HG02642 (cell line): ENCODE measurements around the gene THSD7A.

Experiments used
- ATAC-seq: cut with Tn5 transposase; IDR thresholded peaks from one replicate; pipeline ENCODE4 v1.9.1; 2021; ENCODE audit warnings: mild to moderate bottlenecking; ENCODE audit not compliant: unreplicated experiment, poor library complexity

The THSD7A gene

DNA sequence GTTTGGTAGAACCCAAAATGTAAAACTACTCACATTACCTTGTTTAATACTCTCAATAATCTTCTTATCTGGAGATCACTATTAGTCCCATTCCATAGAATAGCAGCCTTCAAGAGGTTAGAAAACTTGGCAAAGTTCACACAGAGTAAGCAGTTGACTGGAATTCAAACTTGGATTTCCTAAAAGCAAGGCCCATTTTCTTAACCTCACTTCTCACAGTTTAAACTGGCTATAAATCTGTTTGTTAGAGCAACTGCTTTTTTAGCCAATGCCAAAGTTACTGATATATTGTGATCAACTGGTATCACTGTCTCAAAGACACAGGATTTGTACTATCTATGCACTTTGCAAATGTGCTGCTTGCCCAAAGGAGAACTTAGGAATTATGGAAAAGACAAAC is 230.2 kb downstream of the THSD7A start:
- ATAC-seq, result no peak

DNA sequence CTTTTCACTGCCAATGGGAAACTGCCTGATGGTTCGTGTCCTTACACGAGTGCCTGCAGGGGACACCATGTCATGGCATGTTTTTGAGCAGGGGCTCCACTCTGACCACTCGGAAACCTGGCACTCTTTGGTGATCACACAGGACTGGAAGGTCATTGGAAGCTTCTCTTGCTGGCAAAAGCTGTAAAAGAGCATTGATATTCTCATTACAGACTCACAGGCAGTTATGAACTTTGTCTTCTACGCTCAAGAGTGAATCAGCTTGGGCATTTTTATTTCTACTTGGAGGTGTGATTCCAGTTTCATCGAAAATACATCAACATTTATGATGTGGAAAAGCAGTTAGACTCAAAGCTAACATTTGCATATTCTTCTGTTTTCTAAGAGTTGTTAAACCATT is 238.7 kb downstream of the THSD7A start:
- no peak for ATAC-seq

DNA sequence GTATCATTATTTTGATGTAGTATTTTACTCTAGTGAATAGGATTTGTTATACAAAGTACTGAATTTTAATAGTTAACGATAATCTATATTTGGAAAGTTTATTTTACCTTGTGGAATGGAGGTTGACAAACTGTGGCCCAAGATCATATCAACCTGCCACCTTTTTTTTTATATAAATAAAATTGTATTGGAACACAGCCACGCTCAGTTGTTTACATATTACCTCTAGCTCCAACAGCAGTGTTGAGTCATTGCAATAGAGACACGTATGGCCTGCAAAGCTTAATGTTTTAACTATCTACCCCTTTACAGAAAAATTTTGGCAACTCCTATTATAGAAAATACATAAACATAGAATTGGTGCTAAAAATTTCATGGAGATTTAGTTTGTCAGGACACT is 239.3 kb downstream of the THSD7A start:
- ATAC-seq, result no peak

DNA sequence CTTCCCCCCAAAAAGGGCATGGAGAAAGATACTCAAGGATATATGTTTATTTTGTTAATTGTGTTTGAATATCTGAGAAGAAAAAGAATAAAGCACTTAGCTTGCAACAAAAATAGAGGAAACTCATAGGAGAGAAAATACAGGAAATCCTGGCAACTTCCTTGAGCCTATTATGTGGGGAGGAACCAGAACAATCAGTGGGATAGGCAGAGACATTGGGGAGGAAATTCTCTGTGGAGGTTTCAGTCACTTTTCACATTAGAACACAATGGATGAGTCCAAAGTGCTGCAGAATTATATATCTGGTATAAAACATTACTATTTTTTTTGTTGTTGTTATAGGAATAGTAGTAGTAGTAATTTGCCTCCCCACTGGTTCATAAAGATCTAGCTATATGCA is 240.1 kb downstream of the THSD7A start:
- ATAC-seq, result no peak

DNA sequence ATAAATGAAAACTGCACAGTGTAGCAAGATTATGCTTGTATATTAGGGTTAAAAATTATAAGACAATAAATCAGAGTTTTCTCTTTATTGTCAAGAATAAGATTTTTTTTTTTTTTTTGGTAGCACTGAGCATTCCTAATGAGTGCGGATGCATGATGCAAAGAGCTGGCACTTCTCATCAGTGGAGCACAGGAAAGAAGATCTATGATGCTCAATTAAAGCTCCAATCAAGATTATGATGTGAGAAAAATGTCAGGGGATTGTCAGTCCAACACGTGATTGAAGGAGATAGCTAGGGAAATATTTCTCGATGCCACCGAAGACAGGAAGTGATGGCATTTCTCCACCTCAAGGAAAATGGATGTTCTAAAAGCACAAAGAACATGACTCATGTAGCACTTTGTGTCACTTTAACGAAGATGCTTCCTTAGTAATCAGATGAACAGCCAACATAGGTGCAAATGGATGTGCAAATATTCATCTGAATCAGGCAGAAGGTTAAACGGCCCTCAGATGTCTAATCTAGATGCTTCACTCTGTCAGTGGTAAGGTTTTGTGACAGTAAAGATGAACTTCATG is 240.9 kb downstream of the THSD7A start:
- ATAC-seq, result no peak

DNA sequence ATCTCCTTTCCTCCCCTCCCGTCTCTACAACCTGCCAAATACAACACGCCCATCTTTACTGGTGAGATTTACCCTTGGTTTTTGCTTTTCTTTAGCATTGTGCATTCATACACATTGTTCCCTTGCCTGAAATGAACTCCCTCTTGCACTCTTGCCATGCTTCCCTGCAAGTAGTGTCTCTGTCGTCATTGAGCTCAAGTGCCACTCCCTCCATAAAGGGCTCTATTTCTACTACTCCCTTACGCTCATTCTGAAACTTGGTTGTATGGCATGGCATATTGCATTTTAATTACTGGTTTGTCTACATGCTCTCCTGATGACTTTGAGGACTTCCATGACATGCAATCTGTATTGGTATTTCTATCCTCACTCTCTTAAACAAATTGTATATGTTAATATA is 242.7 kb downstream of the THSD7A start:
- no peak for ATAC-seq

DNA sequence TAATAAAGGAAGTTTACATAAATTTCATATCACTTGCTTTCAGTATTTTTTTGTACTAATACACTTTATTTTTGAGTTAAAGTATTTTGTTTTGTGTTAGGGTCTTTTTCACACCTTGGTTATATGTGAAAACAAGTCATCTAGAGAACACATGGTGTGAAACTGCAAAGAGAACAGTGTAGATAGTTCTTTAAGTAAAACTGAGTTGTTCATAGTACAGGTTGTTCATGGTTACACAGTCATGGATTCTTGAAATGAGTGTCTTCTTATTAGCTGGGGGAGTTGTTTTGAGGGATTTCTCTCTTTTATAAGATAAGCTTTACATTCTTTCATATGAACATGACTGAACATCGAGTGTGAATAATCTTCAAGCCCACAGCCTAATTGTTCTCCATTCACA is 244.2 kb downstream of the THSD7A start:
- no peak for ATAC-seq

DNA sequence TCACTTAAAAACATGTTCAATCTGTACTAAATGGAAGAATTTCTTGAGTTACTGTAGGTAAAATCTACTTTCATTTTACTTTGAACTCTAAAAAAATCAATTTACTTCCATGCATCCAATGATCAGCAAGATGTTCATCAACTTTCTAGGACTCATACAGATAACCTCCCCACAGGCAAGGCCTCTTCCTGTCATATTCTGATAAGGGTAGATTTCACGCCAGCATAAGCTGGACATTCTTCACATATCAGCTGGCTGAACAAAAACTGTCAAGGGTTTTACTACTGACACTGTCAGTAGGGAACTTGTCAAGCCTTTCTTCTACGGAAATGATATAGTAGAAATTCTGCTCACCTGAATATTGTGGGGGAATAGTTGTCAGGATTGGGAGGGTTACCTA is 244.9 kb downstream of the THSD7A start:
- no peak for ATAC-seq

DNA sequence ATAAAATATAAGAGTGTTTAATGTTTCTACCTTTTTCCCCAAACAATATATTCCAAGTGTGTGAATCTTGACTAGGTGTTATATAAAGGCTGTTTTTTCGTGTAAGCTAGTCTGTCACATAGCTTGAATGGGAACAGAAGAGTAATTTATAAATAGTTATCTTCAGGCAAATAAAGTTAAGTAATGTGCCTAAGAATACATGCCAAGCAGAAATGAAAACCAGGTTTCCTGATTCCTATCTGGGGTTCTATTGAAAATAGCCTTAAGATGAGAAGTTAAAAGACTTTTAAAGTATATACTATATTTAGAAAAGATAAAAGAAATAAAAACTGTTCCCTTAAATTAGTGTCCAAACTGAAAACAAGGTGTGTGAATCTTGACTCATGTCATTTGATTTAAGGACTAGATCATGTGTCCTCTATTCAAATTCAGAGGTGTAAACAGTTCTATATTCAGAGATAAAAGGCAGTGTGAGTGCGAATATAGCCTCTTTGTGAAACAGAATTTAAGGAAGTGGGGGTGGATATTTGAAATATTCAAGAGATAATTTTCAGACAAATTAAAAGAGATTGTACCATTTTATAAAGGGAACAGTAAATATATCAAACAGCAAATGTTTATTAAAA is 247.5 kb downstream of the THSD7A start:
- no peak for ATAC-seq

DNA sequence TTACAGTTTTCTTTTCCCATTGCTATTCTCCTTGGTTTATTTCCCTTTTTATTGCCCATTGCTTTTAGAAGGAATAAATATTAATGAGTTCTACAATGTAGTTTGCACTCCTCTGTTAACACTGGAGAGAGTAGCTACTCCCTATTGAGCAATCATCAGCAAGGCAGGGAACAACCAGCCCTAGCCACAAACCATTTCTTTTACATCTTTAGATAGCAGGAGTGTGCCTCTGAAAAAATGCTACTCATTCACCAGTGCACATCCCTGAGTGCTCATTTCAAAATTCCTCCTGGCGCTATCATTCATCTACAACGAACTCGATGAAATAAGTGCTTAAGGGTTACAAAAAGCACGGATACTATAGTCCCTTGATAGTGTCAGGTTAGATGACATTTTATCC is 252.9 kb downstream of the THSD7A start:
- ATAC-seq, result no peak

DNA sequence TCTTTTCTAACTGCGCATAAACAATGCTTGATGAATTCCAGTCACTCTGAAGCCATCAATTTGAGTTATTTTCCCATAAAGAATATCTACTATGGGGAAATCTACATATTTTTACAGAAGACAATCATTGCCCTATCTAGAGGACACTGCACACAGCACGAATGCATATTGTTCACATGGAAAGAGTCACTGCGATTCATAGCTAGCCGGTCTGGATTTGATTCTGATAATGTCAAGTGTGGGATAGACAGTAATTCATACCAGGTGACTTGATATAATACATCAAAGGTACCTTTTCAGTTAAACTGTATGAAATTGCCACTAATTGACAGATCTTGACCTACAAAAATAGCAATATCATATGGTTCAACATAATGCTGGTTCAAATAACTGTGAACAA is 255.7 kb downstream of the THSD7A start:
- ATAC-seq, result no peak

DNA sequence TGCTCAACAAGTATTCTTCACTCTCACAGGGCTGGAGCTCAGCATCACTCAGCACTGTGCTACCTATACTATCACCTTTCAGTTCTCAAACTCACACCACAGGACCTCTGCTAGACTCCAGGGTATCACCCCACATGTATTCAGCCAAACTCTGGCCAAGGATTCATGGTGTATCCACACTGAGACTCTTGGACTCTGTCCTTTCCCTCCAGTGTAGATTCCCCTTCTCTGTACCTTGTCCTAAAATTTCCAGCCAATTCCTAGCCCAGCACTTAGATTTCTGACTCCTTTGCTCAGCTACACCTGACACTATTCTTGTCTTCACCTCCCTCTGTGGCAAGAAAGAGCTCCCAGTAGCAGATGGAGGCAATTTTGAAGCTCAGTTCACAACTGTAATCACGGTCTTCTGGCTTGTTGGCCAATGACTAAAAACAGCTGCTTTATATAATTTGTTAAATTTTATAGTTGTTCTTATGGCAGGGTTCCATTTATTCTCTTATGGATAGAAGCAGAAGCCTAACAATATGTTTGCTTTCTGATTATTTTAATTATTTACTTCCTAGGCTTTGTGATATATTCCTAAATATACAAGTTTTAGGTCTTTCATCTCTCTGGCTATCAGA is 258.8 kb downstream of the THSD7A start:
- ATAC-seq, result no peak

DNA sequence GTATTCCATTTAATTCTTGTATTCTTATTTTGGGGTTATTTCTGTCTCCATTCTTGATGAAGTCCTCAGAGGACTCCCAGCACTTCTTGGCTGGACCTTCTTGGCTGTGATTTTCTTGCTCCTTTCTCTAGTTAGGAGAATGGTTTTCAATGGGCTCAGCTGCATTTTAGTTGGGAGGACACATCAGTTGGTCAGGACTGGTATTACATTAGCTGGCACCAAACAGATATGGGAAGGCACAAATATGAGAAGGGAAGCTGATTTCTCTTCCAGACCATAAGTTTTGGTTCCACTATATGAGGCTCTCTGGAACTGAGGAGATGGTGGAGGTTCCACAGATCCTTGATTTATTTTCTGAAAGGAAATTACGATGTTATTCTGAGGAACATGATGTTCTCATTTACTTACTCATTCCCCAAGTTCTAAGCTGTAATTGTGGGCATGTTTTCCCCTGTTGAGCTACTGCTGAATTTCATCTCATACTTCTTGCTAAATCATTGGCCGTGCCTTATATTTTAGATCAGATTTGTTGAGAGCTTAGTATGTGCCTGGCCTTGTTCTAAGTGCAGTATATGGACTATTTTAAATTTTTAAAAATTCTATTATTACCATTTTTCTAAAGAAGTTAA is 261.0 kb downstream of the THSD7A start:
- no peak for ATAC-seq

DNA sequence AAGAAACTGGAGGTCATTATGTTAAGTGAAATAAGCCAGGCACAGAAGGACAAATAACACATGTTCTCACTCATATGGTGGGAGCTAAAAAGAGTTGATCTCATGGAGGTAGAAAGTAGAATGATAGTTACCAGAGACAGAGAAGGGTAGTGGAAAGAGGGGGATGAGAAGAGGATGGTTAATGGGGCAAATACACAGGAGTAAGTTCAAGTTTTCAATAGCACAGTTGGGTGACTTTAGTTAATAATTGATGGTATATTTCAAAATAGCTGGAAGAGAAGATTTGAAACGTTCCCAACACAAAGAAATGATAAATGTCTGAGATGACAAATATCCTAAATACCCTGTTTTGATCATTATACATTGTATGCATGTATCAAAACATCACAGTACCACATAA is 261.8 kb downstream of the THSD7A start:
- no peak for ATAC-seq

DNA sequence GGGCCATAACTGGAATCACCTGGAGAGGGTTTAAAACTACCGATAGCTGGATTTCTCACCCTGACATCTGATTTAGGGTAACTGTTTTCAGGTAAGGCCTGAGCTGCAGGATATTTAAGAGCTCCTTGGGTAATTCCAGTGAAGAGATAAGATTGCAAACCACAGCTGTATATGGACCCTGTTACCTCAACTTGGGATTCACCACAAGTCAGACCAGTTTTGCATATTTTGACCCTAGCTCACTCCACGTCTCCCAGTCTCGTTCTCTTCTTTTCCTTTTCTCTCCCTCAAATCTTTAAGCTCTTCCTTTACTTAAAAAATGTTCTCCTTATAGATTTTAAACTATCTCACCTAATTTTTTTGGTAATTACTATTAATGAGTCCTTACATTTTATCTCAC is 264.4 kb downstream of the THSD7A start:
- no peak for ATAC-seq

DNA sequence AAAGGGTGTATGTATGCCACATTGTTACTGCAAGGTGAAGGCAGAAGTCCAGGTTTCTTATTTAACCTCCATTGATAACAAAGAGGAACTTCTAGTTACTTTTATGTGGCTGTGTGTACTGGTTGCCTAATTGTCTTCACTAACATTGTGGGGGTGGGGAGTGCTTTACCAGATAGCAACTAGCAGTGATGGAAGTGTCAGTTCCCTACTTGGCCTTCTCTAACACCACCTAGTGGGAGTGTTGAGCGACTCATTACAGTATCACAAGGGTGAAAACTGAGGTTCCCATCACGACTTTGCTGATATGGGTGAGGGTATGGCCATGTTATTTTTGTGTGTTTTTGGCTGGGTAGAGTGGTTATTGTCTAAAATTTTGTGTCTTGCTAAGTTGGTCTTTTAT is 274.4 kb downstream of the THSD7A start:
- ATAC-seq, result peak; percentile 98

DNA sequence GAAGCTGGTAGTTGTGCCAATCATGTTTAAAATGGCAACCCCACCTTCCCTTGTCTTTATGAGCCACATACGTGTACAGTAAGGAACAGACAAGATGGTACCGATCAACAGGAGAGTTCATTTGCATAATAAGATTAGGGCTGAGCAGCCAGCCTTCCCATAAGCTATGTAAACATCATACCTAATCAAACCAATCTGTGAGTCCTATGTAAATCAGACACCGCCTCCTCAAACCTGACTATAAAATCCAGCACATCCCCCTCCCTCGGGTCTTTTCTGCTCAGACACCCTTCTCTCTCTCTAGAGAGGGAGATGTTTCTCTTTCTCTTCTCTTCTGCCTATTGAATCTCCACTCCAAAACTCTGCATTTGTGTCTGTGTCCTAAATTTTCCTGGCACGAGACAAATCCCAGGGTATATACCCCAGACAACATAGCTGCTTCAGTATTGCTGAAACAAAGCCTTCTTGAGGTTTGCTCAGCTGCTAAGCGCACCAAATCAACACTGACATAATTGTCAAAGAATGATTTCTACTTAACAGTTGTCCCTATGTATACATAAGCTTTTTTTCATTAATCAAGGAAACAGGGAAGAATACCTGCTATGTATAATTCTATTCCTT is 279.2 kb downstream of the THSD7A start:
- ATAC-seq, result no peak

DNA sequence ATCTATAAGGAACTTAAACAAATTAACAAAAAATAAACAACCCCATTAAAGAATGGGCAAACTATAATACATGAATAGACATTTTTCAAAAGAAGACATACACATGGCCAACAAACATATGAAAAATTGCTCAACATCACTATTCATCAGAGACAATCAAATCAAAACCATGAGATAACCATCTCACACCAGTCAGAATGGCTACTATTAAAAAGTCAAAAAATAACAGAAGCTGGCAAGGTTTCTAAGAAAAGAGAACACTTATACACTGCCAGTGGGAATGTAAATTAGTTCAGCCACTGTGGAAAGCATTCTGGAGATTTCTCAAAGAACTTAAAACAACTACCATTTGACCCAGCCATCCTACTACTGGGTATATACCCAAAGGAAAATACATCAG is 280.5 kb downstream of the THSD7A start:
- ATAC-seq, result no peak

DNA sequence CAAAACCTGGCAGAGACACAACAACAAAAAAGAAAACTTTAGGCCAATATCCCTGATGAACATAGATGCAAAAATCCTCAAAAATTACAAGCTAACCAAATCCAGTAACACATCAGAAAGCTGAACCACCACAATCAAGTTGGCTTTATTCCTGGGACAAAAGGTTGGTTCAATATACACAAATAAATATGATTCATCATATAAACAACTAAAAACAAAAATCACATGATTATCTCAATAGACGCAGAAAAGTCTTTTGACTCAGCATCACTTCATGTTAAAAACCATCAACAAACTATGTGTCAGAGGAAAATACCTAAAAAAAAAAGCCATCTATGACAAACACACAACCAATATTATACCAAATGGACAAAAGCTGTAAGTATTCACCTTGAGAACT is 283.5 kb downstream of the THSD7A start:
- no peak for ATAC-seq

DNA sequence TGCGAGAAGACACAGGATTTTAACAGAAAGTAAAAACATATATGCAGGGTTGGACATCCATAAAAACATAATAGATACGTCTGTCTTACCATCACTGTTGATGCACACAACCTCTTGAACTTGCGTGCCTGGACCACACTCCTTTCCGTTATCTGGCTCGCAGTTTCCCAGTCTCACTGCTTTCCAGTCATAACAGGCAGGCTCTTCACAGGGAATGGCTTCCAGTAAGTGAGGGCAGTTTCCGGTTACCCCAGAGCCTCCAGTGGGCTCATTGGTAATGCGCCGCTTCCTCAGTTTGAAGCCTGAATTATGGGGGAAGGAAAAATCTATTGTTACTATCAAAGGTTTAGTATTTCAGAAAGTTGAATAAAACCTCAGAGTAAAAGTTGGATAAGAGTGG is 290.7 kb downstream of the THSD7A start:
- no peak for ATAC-seq

DNA sequence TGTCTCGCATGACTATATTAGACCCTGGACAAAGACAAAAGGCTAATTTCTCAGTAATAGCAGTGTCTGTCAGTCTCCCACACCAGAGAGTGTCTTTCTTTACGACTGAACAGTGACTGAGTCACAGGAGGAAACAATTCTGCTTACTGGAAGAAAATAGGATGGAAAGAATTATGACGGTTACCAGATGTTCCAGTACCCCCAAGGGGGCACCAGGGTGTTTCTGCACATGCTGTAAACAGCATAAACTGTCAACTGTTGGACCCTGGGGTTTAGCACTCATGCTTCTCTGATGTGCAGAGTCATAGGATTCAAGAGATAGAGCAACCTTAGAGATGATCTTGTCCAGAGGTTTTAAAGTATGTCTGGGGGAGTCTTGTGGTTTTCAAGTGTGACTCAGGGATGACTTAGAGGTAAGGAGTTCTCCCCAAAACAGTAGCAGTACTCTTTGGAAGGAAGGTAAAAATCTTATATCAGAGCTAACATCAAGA is 291.7 kb downstream of the THSD7A start:
- ATAC-seq, result no peak
